GM23338 (cell line): Measurements from ENCODE around the gene TSPAN32. TPM values are rescaled to one million over a fixed set of nuclear protein-coding genes. Genes with fewer than 3 reads are reported as not detected.

ENCODE experiments used
- ATAC-seq: fragments of 200-7000 bp; cut with Tn5 transposase; 3 replicates; pipeline ENCODE4 v1.9.1; 2020
- DNase-seq: peaks from one replicate; pipeline ENCODE4 v3.0.0-alpha.2; 2015; ENCODE audit warnings: low spot score
- H2AFZ ChIP-seq: fragments of 200-600 bp; sonication (generic); 2 replicates; pipeline ENCODE4 v1.8.0; 2016; ENCODE audit warnings: antibody characterized with exemption, mild to moderate bottlenecking, moderate library complexity
- H3F3A ChIP-seq: fragments of 200-600 bp; sonication (generic); replicated peaks from 2 replicates; pipeline ENCODE4 v1.8.0; 2017; ENCODE audit warnings: antibody characterized with exemption, mixed run types, low read depth
- H3K27ac ChIP-seq: fragments of 200-600 bp; sonication (generic); 2 replicates; pipeline ENCODE4 v1.6.1; 2016; ENCODE audit warnings: low read depth
- H3K27me3 ChIP-seq: fragments of 200-600 bp; sonication (generic); 2 replicates; pipeline ENCODE4 v1.8.0; 2016; ENCODE audit warnings: mild to moderate bottlenecking, mixed run types, moderate library complexity; ENCODE audit not compliant: insufficient read depth
- H3K36me3 ChIP-seq: fragments of 200-600 bp; sonication (generic); 2 replicates; pipeline ENCODE4 v1.8.0; 2016; ENCODE audit warnings: mild to moderate bottlenecking; ENCODE audit not compliant: insufficient read depth
- H3K4me1 ChIP-seq: fragments of 200-600 bp; sonication (generic); 2 replicates; pipeline ENCODE4 v1.8.0; 2016; ENCODE audit warnings: mild to moderate bottlenecking, moderate library complexity; ENCODE audit not compliant: insufficient read depth
- H3K4me2 ChIP-seq: fragments of 200-600 bp; sonication (generic); 2 replicates; pipeline ENCODE4 v1.7.1; 2017; ENCODE audit warnings: mixed run types
- H3K4me3 ChIP-seq: fragments of 200-600 bp; sonication (generic); 2 replicates; pipeline ENCODE4 v1.6.1; 2016; ENCODE audit warnings: mixed run types
- H3K79me2 ChIP-seq: fragments of 200-600 bp; sonication (generic); replicated peaks from 2 replicates; pipeline ENCODE4 v1.8.0; 2017; ENCODE audit warnings: mild to moderate bottlenecking; ENCODE audit not compliant: insufficient read depth
- H3K9me2 ChIP-seq: fragments of 200-600 bp; sonication (generic); 2 replicates; pipeline ENCODE4 v1.8.0; 2017; ENCODE audit not compliant: insufficient read depth
- H4K20me1 ChIP-seq: fragments of 200-600 bp; sonication (generic); replicated peaks from 2 replicates; pipeline ENCODE4 v1.8.0; 2017; ENCODE audit warnings: mild to moderate bottlenecking; ENCODE audit not compliant: insufficient read depth
- H3K27ac Mint-ChIP-seq: 2 replicates; pipeline ENCODE4 v1.8.0; 2020; ENCODE audit warnings: inconsistent platforms, mild to moderate bottlenecking, moderate library complexity, mixed read lengths
- H3K27me3 Mint-ChIP-seq: 3 replicates; pipeline ENCODE4 v1.8.0; 2022; ENCODE audit warnings: low read depth, mild to moderate bottlenecking, moderate library complexity, mixed read lengths, inconsistent platforms; ENCODE audit not compliant: insufficient read depth, poor library complexity
- H3K36me3 Mint-ChIP-seq: 3 replicates; pipeline ENCODE4 v1.8.0; 2021; ENCODE audit warnings: low read depth, mild to moderate bottlenecking, inconsistent platforms, moderate library complexity, mixed read lengths
- H3K4me1 Mint-ChIP-seq: 3 replicates; pipeline ENCODE4 v1.8.0; 2020; ENCODE audit warnings: mild to moderate bottlenecking, inconsistent platforms, mixed read lengths
- H3K4me3 Mint-ChIP-seq: 3 replicates; pipeline ENCODE4 v1.8.0; 2021; ENCODE audit warnings: moderate library complexity, mild to moderate bottlenecking, inconsistent platforms, mixed read lengths
- H3K9me3 Mint-ChIP-seq: 3 replicates; pipeline ENCODE4 v1.8.0; 2020; ENCODE audit warnings: moderate library complexity, mild to moderate bottlenecking, inconsistent platforms, mixed read lengths
- CREB1 ChIP-seq: fragments of 250-450 bp; sonication (Bioruptor Pico); IDR thresholded peaks from 2 replicates; pipeline ENCODE4 v1.5.0; 2020; ENCODE audit warnings: low read depth, mild to moderate bottlenecking, moderate library complexity
- CTCF ChIP-seq, 2 experiments: fragments of 200-600 bp in 1 of 2; sonication (generic) in 1 of 2; conservative IDR thresholded peaks; 2 replicates each; pipeline versions ENCODE4 v1.5.1 to v1.6.1; 2016 to 2017; ENCODE audit warnings: antibody characterized with exemption in 2 of 2, low read depth in 2 of 2, mild to moderate bottlenecking in 2 of 2, moderate library complexity in 1 of 2
- NANOG ChIP-seq: IDR thresholded peaks from 2 replicates; pipeline ENCODE4 v1.6.1; 2016; ENCODE audit warnings: antibody characterized with exemption, borderline replicate concordance
- STAT1 ChIP-seq: IDR thresholded peaks from one replicate; pipeline ENCODE4 v1.6.1; 2016; ENCODE audit warnings: antibody characterized with exemption; ENCODE audit not compliant: unreplicated experiment
- polyA plus RNA-seq: library from polyadenylated mRNA; unstranded; fragments of >200 nt; fragmentation: Nextera tagmentation; extraction: Ambion mirVana; gene quantifications from 2 replicates; pipeline ENCODE4 v1.2.1, GENCODE V29; 2016
- total RNA-seq: library from RNA; depleted of rRNA; stranded (reverse); fragments of >200 nt; shearing (Covaris generic); gene quantifications from 2 replicates; pipeline ENCODE4 v1.2.3, GENCODE V29; 2014
- TF ChIP-seq, protein P1 (sequence below): fragments of 250-450 bp; sonication (Bioruptor Pico); IDR thresholded peaks from 2 replicates; pipeline ENCODE4 v1.5.0; 2020; ENCODE audit warnings: mild to moderate bottlenecking, moderate library complexity

The TSPAN32 gene
- total and polyA plus RNA-seq, 2 experiments from 2014 or later, result not detected

DNA sequence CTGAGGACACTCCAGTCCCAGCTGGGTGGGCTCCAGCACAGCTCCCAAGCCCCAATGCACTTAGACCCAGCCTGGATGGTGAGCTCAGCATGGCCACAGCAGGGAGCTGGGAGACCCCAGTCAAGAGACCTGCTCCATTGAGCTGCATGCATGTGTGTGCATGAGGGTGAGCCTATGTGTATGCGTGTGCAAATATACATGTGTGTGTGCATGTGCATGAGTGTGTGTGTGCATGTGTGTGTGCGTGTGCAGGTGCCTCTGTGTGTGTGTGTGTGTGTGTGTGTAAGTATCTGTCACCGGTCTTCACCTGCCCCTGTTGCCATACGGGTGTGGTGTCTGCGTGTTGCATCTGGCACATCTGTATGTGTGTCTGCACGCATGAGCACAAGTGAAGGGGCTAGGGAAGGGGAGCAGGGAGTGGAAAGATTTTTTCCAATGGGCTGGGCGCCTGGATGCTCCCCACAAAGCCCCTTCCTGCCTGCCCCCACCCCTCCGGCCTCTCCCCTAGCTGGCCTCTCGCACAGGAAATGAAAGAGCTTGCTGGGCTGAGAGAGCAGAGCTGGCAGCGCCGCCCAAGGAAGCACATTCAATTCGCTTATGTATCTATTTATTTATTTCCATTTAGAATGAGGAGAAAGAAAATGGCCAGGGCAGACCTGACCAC, 4.1 kb downstream of the TSPAN32 start:
- H3F3A ChIP-seq, result no peaks in the 10 kb centered on the region
- Mint-ChIP-seq H3K9me3 (no peaks in the 10 kb centered on the region), H3K27ac (no peak overlapping the region), H3K36me3 (no peaks in the 10 kb centered on the region), H3K27me3 (peaks cover 5% of the 10 kb centered on the region), H3K4me3 (no peak overlapping the region), H3K4me1 (peaks cover 7% of the 10 kb centered on the region)
- no peak for TF ChIP-seq STAT1
- no peak for TF ChIP-seq CTCF (conservative IDR thresholded peaks at IDR 0.05; ENCODE audit: low read depth in 2 of 2)
- ATAC-seq (no peak), DNase-seq (no peak)
- H3K4me2 ChIP-seq, result no peak overlapping the region
- no peaks in the 10 kb centered on the region for H4K20me1 ChIP-seq
- H3K27me3 ChIP-seq, result no peaks in the 10 kb centered on the region
- no peaks in the 10 kb centered on the region for H3K9me2 ChIP-seq
- H3K79me2 ChIP-seq, result no peaks in the 10 kb centered on the region
- H3K36me3 ChIP-seq, result no peaks in the 10 kb centered on the region
- no peaks in the 10 kb centered on the region for H3K4me1 ChIP-seq
- no peak overlapping the region for H3K27ac ChIP-seq
- H2AFZ ChIP-seq, result 0 out of 2 replicates have a peak overlapping the region, but pooled peaks have one; percentile 66
- H3K4me3 ChIP-seq, result no peak overlapping the region

DNA sequence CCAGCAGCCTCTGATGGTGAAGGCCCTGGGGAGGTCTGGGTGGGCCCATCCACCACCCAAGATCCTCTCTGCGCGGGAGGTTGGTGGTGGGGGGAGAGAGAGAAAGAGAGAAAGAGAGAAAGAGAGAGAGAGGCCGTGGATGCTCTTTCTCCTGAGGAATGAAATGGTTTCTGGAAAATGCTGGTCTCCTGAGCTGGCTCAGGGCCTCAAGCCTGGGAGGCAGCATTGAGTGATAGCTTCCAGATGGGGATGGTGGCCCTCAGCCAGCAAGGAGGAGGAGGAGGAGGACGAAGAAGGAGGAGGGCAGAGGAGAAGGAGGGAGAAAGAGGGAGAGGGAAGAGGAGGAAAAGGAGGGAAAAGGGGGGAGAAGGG, 4.6 kb downstream of the TSPAN32 start:
- ATAC-seq (no peak), DNase-seq (no peak)
- Histone ChIP-seq H3K27ac (no peak overlapping the region), H3K79me2 (no peaks in the 10 kb centered on the region), H3K4me1 (no peaks in the 10 kb centered on the region), H2AFZ (0 out of 2 replicates have a peak overlapping the region, but pooled peaks have one; percentile 38), H3K27me3 (no peaks in the 10 kb centered on the region), H3K9me2 (no peaks in the 10 kb centered on the region), H3K36me3 (no peaks in the 10 kb centered on the region), H3K4me3 (no peak overlapping the region), H3K4me2 (no peak overlapping the region), H3F3A (no peaks in the 10 kb centered on the region), H4K20me1 (no peaks in the 10 kb centered on the region)
- TF ChIP-seq CREB1 (CRISPR knock-in tag) (no peak), NANOG (no peak)
- H3K27ac Mint-ChIP-seq, result no peak overlapping the region
- no peaks in the 10 kb centered on the region for H3K9me3 Mint-ChIP-seq
- peaks cover 7% of the 10 kb centered on the region for H3K4me1 Mint-ChIP-seq
- H3K4me3 Mint-ChIP-seq, result no peak overlapping the region
- H3K27me3 Mint-ChIP-seq, result peaks cover 5% of the 10 kb centered on the region
- H3K36me3 Mint-ChIP-seq, result no peaks in the 10 kb centered on the region

- no peak for ATAC-seq
- Histone ChIP-seq H3K4me3 (no peak overlapping the region), H3K9me2 (no peaks in the 10 kb centered on the region), H4K20me1 (no peaks in the 10 kb centered on the region), H3K79me2 (no peaks in the 10 kb centered on the region), H3K27ac (no peak overlapping the region), H3K27me3 (no peaks in the 10 kb centered on the region), H3K4me2 (no peak overlapping the region), H3F3A (no peaks in the 10 kb centered on the region), H3K4me1 (no peaks in the 10 kb centered on the region), H2AFZ (no peak overlapping the region), H3K36me3 (no peaks in the 10 kb centered on the region)
- H3K4me1 Mint-ChIP-seq, result peaks cover 7% of the 10 kb centered on the region
- no peaks in the 10 kb centered on the region for H3K36me3 Mint-ChIP-seq
- H3K9me3 Mint-ChIP-seq, result no peaks in the 10 kb centered on the region
- H3K27me3 Mint-ChIP-seq, result peaks cover 5% of the 10 kb centered on the region
- no peak overlapping the region for H3K27ac Mint-ChIP-seq
- no peak overlapping the region for H3K4me3 Mint-ChIP-seq
- no peak for DNase-seq
- no peak for TF ChIP-seq STAT1
- TF ChIP-seq, protein P1, sequence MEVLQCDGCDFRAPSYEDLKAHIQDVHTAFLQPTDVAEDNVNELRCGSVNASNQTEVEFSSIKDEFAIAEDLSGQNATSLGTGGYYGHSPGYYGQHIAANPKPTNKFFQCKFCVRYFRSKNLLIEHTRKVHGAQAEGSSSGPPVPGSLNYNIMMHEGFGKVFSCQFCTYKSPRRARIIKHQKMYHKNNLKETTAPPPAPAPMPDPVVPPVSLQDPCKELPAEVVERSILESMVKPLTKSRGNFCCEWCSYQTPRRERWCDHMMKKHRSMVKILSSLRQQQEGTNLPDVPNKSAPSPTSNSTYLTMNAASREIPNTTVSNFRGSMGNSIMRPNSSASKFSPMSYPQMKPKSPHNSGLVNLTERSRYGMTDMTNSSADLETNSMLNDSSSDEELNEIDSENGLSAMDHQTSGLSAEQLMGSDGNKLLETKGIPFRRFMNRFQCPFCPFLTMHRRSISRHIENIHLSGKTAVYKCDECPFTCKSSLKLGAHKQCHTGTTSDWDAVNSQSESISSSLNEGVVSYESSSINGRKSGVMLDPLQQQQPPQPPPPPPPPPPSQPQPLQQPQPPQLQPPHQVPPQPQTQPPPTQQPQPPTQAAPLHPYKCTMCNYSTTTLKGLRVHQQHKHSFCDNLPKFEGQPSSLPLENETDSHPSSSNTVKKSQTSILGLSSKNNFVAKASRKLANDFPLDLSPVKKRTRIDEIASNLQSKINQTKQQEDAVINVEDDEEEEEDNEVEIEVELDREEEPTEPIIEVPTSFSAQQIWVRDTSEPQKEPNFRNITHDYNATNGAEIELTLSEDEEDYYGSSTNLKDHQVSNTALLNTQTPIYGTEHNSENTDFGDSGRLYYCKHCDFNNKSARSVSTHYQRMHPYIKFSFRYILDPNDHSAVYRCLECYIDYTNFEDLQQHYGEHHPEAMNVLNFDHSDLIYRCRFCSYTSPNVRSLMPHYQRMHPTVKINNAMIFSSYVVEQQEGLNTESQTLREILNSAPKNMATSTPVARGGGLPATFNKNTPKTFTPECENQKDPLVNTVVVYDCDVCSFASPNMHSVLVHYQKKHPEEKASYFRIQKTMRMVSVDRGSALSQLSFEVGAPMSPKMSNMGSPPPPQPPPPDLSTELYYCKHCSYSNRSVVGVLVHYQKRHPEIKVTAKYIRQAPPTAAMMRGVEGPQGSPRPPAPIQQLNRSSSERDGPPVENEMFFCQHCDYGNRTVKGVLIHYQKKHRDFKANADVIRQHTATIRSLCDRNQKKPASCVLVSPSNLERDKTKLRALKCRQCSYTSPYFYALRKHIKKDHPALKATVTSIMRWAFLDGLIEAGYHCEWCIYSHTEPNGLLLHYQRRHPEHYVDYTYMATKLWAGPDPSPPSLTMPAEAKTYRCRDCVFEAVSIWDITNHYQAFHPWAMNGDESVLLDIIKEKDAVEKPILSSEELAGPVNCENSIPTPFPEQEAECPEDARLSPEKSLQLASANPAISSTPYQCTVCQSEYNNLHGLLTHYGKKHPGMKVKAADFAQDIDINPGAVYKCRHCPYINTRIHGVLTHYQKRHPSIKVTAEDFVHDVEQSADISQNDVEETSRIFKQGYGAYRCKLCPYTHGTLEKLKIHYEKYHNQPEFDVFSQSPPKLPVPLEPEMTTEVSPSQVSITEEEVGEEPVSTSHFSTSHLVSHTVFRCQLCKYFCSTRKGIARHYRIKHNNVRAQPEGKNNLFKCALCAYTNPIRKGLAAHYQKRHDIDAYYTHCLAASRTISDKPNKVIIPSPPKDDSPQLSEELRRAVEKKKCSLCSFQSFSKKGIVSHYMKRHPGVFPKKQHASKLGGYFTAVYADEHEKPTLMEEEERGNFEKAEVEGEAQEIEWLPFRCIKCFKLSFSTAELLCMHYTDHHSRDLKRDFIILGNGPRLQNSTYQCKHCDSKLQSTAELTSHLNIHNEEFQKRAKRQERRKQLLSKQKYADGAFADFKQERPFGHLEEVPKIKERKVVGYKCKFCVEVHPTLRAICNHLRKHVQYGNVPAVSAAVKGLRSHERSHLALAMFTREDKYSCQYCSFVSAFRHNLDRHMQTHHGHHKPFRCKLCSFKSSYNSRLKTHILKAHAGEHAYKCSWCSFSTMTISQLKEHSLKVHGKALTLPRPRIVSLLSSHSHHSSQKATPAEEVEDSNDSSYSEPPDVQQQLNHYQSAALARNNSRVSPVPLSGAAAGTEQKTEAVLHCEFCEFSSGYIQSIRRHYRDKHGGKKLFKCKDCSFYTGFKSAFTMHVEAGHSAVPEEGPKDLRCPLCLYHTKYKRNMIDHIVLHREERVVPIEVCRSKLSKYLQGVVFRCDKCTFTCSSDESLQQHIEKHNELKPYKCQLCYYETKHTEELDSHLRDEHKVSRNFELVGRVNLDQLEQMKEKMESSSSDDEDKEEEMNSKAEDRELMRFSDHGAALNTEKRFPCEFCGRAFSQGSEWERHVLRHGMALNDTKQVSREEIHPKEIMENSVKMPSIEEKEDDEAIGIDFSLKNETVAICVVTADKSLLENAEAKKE, result no peak
Measured at GRCh38 chr11:2306877-2307500, 5.2 kb downstream of the TSPAN32 start.
